Measurements from ENCODE around the gene SPPL2A. TPM values are rescaled to one million over a fixed set of nuclear protein-coding genes. Genes with fewer than 3 reads are reported as not detected.
"Not testable (repeated sequence)": the region's sequence is repeated elsewhere in the genome, so short reads cannot be mapped to it uniquely, and the experiment has no call there.

The SPPL2A gene
- total RNA-seq, 1 experiment from 2014 or later: 100 TPM

DNA sequence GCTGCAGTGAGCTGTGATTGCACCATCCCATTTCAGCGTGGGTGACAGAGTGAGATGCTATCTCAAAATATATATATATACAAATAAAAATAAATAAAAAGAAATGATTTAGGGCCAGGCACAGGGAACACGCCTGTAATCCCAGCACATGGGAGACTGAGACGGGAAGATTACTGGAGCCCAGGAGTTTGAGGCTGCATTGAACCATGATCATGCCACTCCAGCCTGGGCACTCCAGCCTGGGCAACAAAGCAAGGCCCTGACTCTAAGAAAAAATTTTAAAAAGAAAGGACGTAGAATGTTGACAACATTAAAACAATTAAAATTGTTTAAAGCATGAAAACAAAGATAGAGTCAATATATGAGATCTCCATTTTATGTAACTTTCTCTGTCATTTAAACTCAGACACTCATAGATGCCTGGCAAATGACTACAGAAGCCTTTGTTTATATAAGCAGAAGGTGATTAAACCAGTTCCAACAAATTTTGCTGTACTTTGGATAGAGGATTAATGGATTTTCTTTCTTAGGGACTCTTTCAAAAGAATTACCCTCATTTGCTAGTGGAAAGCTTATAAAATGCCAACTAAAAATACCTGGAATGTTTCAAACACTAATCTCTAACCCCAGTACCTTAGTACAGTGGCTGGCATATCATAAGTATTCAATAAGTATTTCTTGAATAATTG lies 68.3 kb downstream of the SPPL2A start:
- no peak for TF ChIP-seq EZH2 (IDR thresholded peaks at IDR 0.05; ENCODE audit: borderline replicate concordance, low read depth, low read length, poor library complexity, severe bottlenecking)
- TF ChIP-seq, protein P1, sequence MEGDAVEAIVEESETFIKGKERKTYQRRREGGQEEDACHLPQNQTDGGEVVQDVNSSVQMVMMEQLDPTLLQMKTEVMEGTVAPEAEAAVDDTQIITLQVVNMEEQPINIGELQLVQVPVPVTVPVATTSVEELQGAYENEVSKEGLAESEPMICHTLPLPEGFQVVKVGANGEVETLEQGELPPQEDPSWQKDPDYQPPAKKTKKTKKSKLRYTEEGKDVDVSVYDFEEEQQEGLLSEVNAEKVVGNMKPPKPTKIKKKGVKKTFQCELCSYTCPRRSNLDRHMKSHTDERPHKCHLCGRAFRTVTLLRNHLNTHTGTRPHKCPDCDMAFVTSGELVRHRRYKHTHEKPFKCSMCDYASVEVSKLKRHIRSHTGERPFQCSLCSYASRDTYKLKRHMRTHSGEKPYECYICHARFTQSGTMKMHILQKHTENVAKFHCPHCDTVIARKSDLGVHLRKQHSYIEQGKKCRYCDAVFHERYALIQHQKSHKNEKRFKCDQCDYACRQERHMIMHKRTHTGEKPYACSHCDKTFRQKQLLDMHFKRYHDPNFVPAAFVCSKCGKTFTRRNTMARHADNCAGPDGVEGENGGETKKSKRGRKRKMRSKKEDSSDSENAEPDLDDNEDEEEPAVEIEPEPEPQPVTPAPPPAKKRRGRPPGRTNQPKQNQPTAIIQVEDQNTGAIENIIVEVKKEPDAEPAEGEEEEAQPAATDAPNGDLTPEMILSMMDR (conservative IDR thresholded peaks at IDR 0.05; ENCODE audit: low read depth, low read length): no peak
- ChIA-PET CTCF (no interaction called here), POLR2A (ENCODE audit: low non-redundant PET) (no interaction called here)
- Histone ChIP-seq H3K4me1 (ENCODE audit: insufficient read depth, low read length, poor library complexity, severe bottlenecking) (no peaks in the 10 kb centered on the region), H3K9me3 (ENCODE audit: low read depth, low read length, poor library complexity, severe bottlenecking) (no peaks in the 10 kb centered on the region), H3K36me3 (ENCODE audit: insufficient read depth, low read length, poor library complexity, severe bottlenecking) (no peaks in the 10 kb centered on the region), H3K27ac (ENCODE audit: low read depth, low read length, poor library complexity, severe bottlenecking) (no peak overlapping the region), H3K27me3 (replicated peaks; ENCODE audit: insufficient read depth, low read depth, low read length, poor library complexity) (no peaks in the 10 kb centered on the region), H3K4me3 (ENCODE audit: low read depth, low read length, poor library complexity, severe bottlenecking) (no peak overlapping the region)
- no peak for DNase-seq (ENCODE audit: low spot score)
- intact Hi-C loops (cut with micrococcal nuclease; ENCODE audit: unreplicated experiment): no loop called here
- BruUV-seq (replicated peaks): no TSS peak

DNA sequence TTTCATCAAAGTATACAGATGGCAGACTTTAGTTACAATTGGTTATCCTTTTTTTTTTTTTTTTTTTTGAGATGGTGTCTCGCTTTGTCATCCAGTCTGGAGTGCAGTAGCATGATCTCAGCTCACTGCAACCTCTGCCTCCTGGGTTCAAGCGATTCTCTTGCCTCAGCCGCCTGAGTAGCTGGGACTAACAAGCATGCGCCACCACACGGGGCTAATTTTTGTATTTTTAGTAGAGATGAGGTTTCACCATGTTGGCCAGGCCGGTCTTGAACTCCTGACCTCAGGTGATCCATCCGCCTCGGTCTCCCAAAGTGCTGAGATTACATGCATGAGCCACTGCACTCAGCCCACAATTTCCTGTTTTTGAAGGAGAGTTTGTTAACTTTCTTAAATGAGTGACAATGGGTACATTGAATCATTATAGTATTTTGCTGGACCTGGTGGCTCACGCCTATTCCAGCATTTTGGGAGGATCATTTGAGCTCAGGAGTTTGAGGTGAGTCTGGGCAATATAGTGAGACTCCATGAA lies 70.8 kb downstream of the SPPL2A start:
- H3K27ac ChIP-seq (ENCODE audit: low read depth, low read length, poor library complexity, severe bottlenecking); DNase-seq (ENCODE audit: low spot score); intact Hi-C loops (cut with micrococcal nuclease; ENCODE audit: unreplicated experiment); CTCF ChIA-PET; H3K4me3 ChIP-seq (ENCODE audit: low read depth, low read length, poor library complexity, severe bottlenecking); H3K36me3 ChIP-seq (ENCODE audit: insufficient read depth, low read length, poor library complexity, severe bottlenecking); H3K27me3 ChIP-seq (replicated peaks; ENCODE audit: insufficient read depth, low read depth, low read length, poor library complexity); BruUV-seq (replicated peaks); H3K4me1 ChIP-seq (ENCODE audit: insufficient read depth, low read length, poor library complexity, severe bottlenecking); POLR2A ChIA-PET (ENCODE audit: low non-redundant PET); H3K9me3 ChIP-seq (ENCODE audit: low read depth, low read length, poor library complexity, severe bottlenecking): not testable (repeated sequence)

DNA sequence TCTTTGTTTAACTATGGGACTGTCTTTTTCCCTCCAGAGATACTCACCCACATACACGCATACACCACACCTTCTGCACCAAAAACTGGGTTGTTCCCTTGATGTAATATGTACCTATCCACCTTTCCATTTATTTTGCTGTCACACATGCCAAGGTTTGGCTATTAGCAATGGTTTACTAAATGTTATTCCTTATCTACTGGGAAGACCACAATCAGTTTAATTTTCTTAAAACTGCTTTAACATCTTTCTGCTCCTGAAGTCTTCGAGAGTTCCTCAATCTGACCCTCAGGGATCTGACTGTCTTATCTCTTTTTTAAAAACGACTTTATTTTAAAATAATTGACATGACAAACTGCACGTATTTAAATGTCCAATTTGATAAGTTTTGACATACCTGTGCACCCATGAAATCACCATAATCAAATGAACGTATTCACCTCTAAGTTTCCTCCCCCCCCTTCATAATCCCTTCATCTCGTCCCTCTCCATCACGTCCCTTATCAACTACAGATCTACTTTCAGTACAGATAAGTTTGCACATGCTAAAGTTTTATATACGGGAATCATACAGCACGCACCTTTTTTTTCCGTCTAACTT lies 78.1 kb downstream of the SPPL2A start:
- ChIA-PET POLR2A (ENCODE audit: low non-redundant PET) (no interaction called here), CTCF (no interaction called here)
- DNase-seq (ENCODE audit: low spot score): no peak
- Histone ChIP-seq H3K4me1 (ENCODE audit: insufficient read depth, low read length, poor library complexity, severe bottlenecking) (peaks cover 10% of the 10 kb centered on the region), H3K4me3 (ENCODE audit: low read depth, low read length, poor library complexity, severe bottlenecking) (peak overlapping the region; percentile 98), H3K36me3 (ENCODE audit: insufficient read depth, low read length, poor library complexity, severe bottlenecking) (peaks cover 13% of the 10 kb centered on the region), H3K9me3 (ENCODE audit: low read depth, low read length, poor library complexity, severe bottlenecking) (no peaks in the 10 kb centered on the region), H3K27me3 (replicated peaks; ENCODE audit: insufficient read depth, low read depth, low read length, poor library complexity) (no peaks in the 10 kb centered on the region), H3K27ac (ENCODE audit: low read depth, low read length, poor library complexity, severe bottlenecking) (peak overlapping the region; percentile 79)
- no peak for TF ChIP-seq EZH2 (IDR thresholded peaks at IDR 0.05; ENCODE audit: borderline replicate concordance, low read depth, low read length, poor library complexity, severe bottlenecking)
- TF ChIP-seq, protein P1 (conservative IDR thresholded peaks at IDR 0.05; ENCODE audit: low read depth, low read length): no peak
- intact Hi-C loops (cut with micrococcal nuclease; ENCODE audit: unreplicated experiment): no loop called here
- BruUV-seq (replicated peaks): TSS peak; percentile 93

Data from A673 (cell line).